DND-41 (cell line): ENCODE data around the gene PTGES2.

ENCODE experiments used
- CTCF ChIP-seq: IDR thresholded peaks from 2 replicates; pipeline ENCODE4 v1.5.1; 2012; ENCODE audit warnings: borderline replicate concordance, low read length, moderate library complexity, mild to moderate bottlenecking; ENCODE audit not compliant: poor library complexity, severe bottlenecking; ENCODE audit errors: extremely low read depth
- EZH2 ChIP-seq: IDR thresholded peaks from 3 replicates; pipeline ENCODE4 v1.6.1; 2012; ENCODE audit warnings: borderline replicate concordance, low read depth, mild to moderate bottlenecking, moderate library complexity, low read length, inconsistent platforms; ENCODE audit not compliant: severe bottlenecking

- TF ChIP-seq CTCF, result no peak
- no peak for TF ChIP-seq EZH2
Observed at GRCh38 chr9:128087262-128087661, 40.3 kb downstream of the PTGES2 start.
